Astrocyte (in vitro differentiated cells and primary cell): ENCODE measurements around the gene DCTD. TPM values are rescaled to one million over a fixed set of nuclear protein-coding genes. Genes with fewer than 3 reads are reported as not detected.

Experiments used
- DNase-seq: peaks from one replicate; pipeline ENCODE4 v3.0.0-alpha.2; 2010; ENCODE audit warnings: low read depth
- FAIRE-seq: peaks from 2 replicates; lab custom pipeline; 2011; peaks lifted over from hg19 to GRCh38; lab: Jason Lieb, UNC
- H2AFZ ChIP-seq: 2 replicates; pipeline ENCODE4 v1.6.0; 2012; ENCODE audit warnings: low read depth, low read length, inconsistent platforms
- H3K27ac ChIP-seq: 2 replicates; pipeline ENCODE4 v1.5.1; 2011; ENCODE audit warnings: low read depth, low read length, inconsistent platforms
- H3K27me3 ChIP-seq: 2 replicates; pipeline ENCODE4 v1.6.0; 2011; ENCODE audit warnings: low read length, inconsistent platforms; ENCODE audit not compliant: insufficient read depth
- H3K36me3 ChIP-seq: 2 replicates; pipeline ENCODE4 v1.5.1; 2011; ENCODE audit warnings: low read length, inconsistent platforms; ENCODE audit not compliant: insufficient read depth
- H3K4me1 ChIP-seq: 2 replicates; pipeline ENCODE4 v1.5.1; 2011; ENCODE audit warnings: low read length, inconsistent platforms; ENCODE audit not compliant: insufficient read depth
- H3K4me2 ChIP-seq: 2 replicates; pipeline ENCODE4 v1.6.0; 2012; ENCODE audit warnings: low read length, inconsistent platforms
- H3K4me3 ChIP-seq: 2 replicates; pipeline ENCODE4 v1.5.1; 2011; ENCODE audit warnings: low read depth, mild to moderate bottlenecking, low read length, inconsistent platforms; ENCODE audit not compliant: insufficient read depth
- H3K79me2 ChIP-seq: 2 replicates; pipeline ENCODE4 v1.6.0; 2012; ENCODE audit warnings: mild to moderate bottlenecking, low read length, inconsistent platforms; ENCODE audit not compliant: insufficient read depth
- H3K9ac ChIP-seq: 2 replicates; pipeline ENCODE4 v1.6.0; 2012; ENCODE audit warnings: mild to moderate bottlenecking, low read length, inconsistent platforms
- H3K9me3 ChIP-seq: 2 replicates; pipeline ENCODE4 v1.5.1; 2012; ENCODE audit warnings: low read depth, mild to moderate bottlenecking, low read length, inconsistent platforms; ENCODE audit not compliant: insufficient read depth
- H4K20me1 ChIP-seq: 2 replicates; pipeline ENCODE4 v1.6.0; 2012; ENCODE audit warnings: low read length, inconsistent platforms; ENCODE audit not compliant: insufficient read depth
- H3K27ac Mint-ChIP-seq: one replicate; pipeline ENCODE4 v1.8.0; 2021; ENCODE audit warnings: mild to moderate bottlenecking, mixed read lengths; ENCODE audit not compliant: unreplicated experiment
- H3K27me3 Mint-ChIP-seq: one replicate; pipeline ENCODE4 v1.8.0; 2021; ENCODE audit warnings: low read depth, mixed read lengths; ENCODE audit not compliant: unreplicated experiment
- H3K36me3 Mint-ChIP-seq: one replicate; pipeline ENCODE4 v1.8.0; 2021; ENCODE audit warnings: low read depth, mixed read lengths; ENCODE audit not compliant: unreplicated experiment
- H3K4me1 Mint-ChIP-seq: one replicate; pipeline ENCODE4 v1.8.0; 2021; ENCODE audit warnings: low read depth, mixed read lengths; ENCODE audit not compliant: unreplicated experiment
- H3K4me3 Mint-ChIP-seq: one replicate; pipeline ENCODE4 v1.8.0; 2021; ENCODE audit warnings: mild to moderate bottlenecking, moderate library complexity, mixed read lengths; ENCODE audit not compliant: unreplicated experiment
- H3K9me3 Mint-ChIP-seq: one replicate; pipeline ENCODE4 v1.8.0; 2021; ENCODE audit warnings: mild to moderate bottlenecking, mixed read lengths; ENCODE audit not compliant: unreplicated experiment
- CTCF ChIP-seq: IDR thresholded peaks from 2 replicates; pipeline ENCODE4 v1.5.1; 2011; ENCODE audit warnings: low read depth, mild to moderate bottlenecking, inconsistent platforms, low read length, moderate library complexity; ENCODE audit not compliant: insufficient read depth
- EZH2 ChIP-seq: IDR thresholded peaks from 2 replicates; pipeline ENCODE4 v1.6.1; 2012; ENCODE audit warnings: mild to moderate bottlenecking, low read length, inconsistent platforms; ENCODE audit not compliant: insufficient read depth
- total RNA-seq: library from RNA; stranded (reverse); gene quantifications from 2 replicates; pipeline ENCODE4 v1.2.1, GENCODE V29; 2021

The DCTD gene
- total RNA-seq, 1 donor from 2014 or later, result 119 TPM

DNA sequence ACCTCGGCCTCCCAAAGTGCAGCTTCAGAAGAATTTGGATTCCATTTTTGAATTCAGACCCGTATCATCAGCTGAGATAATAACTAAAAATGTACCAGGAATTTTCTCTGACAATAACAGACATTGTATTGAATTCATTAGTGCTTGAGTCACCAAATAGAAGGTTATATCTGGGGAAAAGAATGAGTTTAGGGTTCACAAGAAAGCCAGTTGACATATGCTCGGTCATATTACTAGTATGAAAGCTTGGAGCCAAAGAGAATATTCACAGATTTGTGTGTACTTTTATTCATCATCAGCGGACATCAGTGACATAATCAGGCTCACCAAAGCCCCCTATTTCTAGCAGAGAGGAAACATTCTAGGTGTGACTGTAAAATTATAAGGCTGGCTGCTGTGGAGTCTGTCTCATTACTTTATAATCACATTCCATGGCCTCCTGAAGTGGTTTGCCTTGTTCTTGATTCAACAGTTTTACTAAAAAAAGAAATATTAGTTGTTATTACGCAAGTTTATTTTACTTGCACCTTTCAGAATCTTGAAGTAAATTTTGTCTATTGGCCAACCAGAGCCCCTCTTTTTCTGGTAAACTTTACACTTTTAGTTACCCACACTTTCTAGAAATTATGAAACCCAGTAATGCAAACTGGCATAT is 14.6 kb upstream of the DCTD start:
- Mint-ChIP-seq H3K36me3 (no peaks in the 10 kb centered on the region), H3K4me1 (peaks cover 6% of the 10 kb centered on the region), H3K27me3 (peaks cover 1% of the 10 kb centered on the region), H3K4me3 (no peak overlapping the region), H3K27ac (no peak overlapping the region), H3K9me3 (no peaks in the 10 kb centered on the region)
- H2AFZ ChIP-seq, result no peak overlapping the region
- H3K79me2 ChIP-seq, result no peaks in the 10 kb centered on the region
- H3K9me3 ChIP-seq, result no peaks in the 10 kb centered on the region
- no peak overlapping the region for H3K4me2 ChIP-seq
- no peaks in the 10 kb centered on the region for H4K20me1 ChIP-seq
- H3K36me3 ChIP-seq, result no peaks in the 10 kb centered on the region
- FAIRE-seq (peak; percentile 43), DNase-seq (peak; percentile 73)
- H3K4me3 ChIP-seq, result no peak overlapping the region
- TF ChIP-seq EZH2, result no peak
- no peak overlapping the region for H3K27ac ChIP-seq
- H3K27me3 ChIP-seq, result no peaks in the 10 kb centered on the region
- H3K9ac ChIP-seq, result no peak overlapping the region
- peaks cover 11% of the 10 kb centered on the region for H3K4me1 ChIP-seq

GRCh38 chr4:182930889-182931288 is 13.7 kb upstream of the DCTD start:
- Histone ChIP-seq H3K9me3 (no peaks in the 10 kb centered on the region), H3K4me2 (no peak overlapping the region), H3K9ac (no peak overlapping the region), H3K27ac (no peak overlapping the region), H4K20me1 (no peaks in the 10 kb centered on the region), H2AFZ (no peak overlapping the region), H3K79me2 (no peaks in the 10 kb centered on the region), H3K4me3 (no peak overlapping the region), H3K4me1 (peaks cover 11% of the 10 kb centered on the region), H3K27me3 (no peaks in the 10 kb centered on the region), H3K36me3 (no peaks in the 10 kb centered on the region)
- no peaks in the 10 kb centered on the region for H3K9me3 Mint-ChIP-seq
- no peak for FAIRE-seq
- no peak overlapping the region for H3K4me3 Mint-ChIP-seq
- no peak for DNase-seq
- H3K27me3 Mint-ChIP-seq, result peaks cover 1% of the 10 kb centered on the region
- no peaks in the 10 kb centered on the region for H3K36me3 Mint-ChIP-seq
- TF ChIP-seq CTCF, result no peak
- TF ChIP-seq EZH2, result no peak
- no peak overlapping the region for H3K27ac Mint-ChIP-seq
- peaks cover 6% of the 10 kb centered on the region for H3K4me1 Mint-ChIP-seq

DNA sequence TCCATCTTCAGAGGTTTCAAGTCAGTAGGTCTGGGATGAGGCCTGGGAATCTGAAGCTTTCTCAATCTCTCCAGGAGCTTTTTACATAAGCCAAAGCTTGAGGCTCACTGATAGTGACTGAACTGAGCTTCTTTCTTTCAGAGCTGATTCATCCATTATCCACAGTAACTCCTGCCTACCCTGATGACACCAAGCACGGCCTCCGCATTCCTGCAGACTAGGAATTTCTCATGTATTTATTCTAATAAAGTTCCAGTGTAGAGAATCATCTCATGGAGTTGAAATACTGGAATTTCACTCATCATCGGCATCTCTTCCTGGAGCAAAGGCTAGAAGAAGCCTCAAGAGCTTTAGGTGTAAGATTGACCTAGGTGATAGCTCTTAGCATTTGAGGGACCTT is 12.1 kb upstream of the DCTD start:
- peaks cover 18% of the 10 kb centered on the region for H3K4me1 ChIP-seq
- no peaks in the 10 kb centered on the region for H3K27me3 ChIP-seq
- Mint-ChIP-seq H3K36me3 (no peaks in the 10 kb centered on the region), H3K9me3 (no peaks in the 10 kb centered on the region), H3K4me3 (no peak overlapping the region), H3K4me1 (peaks cover 7% of the 10 kb centered on the region), H3K27me3 (peaks cover 1% of the 10 kb centered on the region), H3K27ac (peak overlapping the region; percentile 71)
- no peaks in the 10 kb centered on the region for H4K20me1 ChIP-seq
- TF ChIP-seq CTCF (no peak), EZH2 (no peak)
- H3K9me3 ChIP-seq, result no peaks in the 10 kb centered on the region
- H3K4me2 ChIP-seq, result peak overlapping the region; percentile 59
- H3K9ac ChIP-seq, result peak overlapping the region; percentile 49
- no peak overlapping the region for H3K4me3 ChIP-seq
- FAIRE-seq (peak; percentile 93), DNase-seq (peak; percentile 94)
- no peak overlapping the region for H2AFZ ChIP-seq
- H3K36me3 ChIP-seq, result no peaks in the 10 kb centered on the region
- no peaks in the 10 kb centered on the region for H3K79me2 ChIP-seq
- peak overlapping the region; percentile 72 for H3K27ac ChIP-seq
